Suprapubic skin (tissue), 4 donors: ENCODE data around the gene YWHAE. TPM values are rescaled to one million over a fixed set of nuclear protein-coding genes. Genes with fewer than 3 reads are reported as not detected.

Source experiments
- DNase-seq, 2 donors: peaks; one replicate each; pipeline ENCODE4 v3.0.0-alpha.2; 2019; ENCODE audit warnings: low spot score in 2 of 2
- H3K27ac ChIP-seq: fragments of 200-600 bp; sonication (generic); one replicate; pipeline ENCODE4 v1.5.1; 2019
- H3K27me3 ChIP-seq: fragments of 200-600 bp; sonication (generic); one replicate; pipeline ENCODE4 v1.5.1; 2019
- H3K36me3 ChIP-seq: fragments of 200-600 bp; sonication (generic); one replicate; pipeline ENCODE4 v1.5.1; 2019
- H3K4me1 ChIP-seq: fragments of 200-600 bp; sonication (generic); one replicate; pipeline ENCODE4 v1.5.1; 2019
- H3K4me3 ChIP-seq: fragments of 200-600 bp; sonication (generic); one replicate; pipeline ENCODE4 v1.5.1; 2019; ENCODE audit warnings: mild to moderate bottlenecking
- H3K9me3 ChIP-seq: fragments of 200-600 bp; sonication (generic); one replicate; pipeline ENCODE4 v1.5.1; 2019
- EP300 ChIP-seq: sonication (generic); formaldehyde crosslinking; IDR thresholded peaks from one replicate; pipeline ENCODE4 v1.6.1; 2017; ENCODE audit warnings: antibody characterized with exemption
- POLR2A ChIP-seq, 2 donors: fragments of 450-650 bp; IDR thresholded peaks; one replicate each; pipeline ENCODE4 v1.6.1; 2017; ENCODE audit warnings: antibody characterized with exemption in 2 of 2, mild to moderate bottlenecking in 2 of 2, moderate library complexity in 2 of 2
- POLR2AphosphoS5 ChIP-seq, 3 donors: sonication (generic); formaldehyde crosslinking; IDR thresholded peaks; one replicate each; pipeline ENCODE4 v1.6.1; 2017; ENCODE audit warnings: antibody characterized with exemption in 3 of 3
- WGBS: methylation state at CpG from one replicate; pipeline ENCODE4 v1.1.5; 2018; 5-methylcytosine and 5-hydroxymethylcytosine counted together
- total RNA-seq, 4 donors: library from RNA; depleted of rRNA; stranded (reverse); fragments of >200 nt; gene quantifications; one replicate each; pipeline ENCODE4 v1.1.0, GENCODE V29; 2016
- TF ChIP-seq, protein P1 (sequence below), 2 donors: fragments of 200-600 bp in 1 of 2; fragments of 450-650 bp in 1 of 2; sonication (generic) in 1 of 2; IDR thresholded peaks; one replicate each; pipeline ENCODE4 v1.5.1; 2016 to 2019; ENCODE audit warnings: antibody characterized with exemption in 2 of 2, mild to moderate bottlenecking in 1 of 2, moderate library complexity in 1 of 2

Gene YWHAE
- total RNA-seq, 4 donors from 2014 or later, result 467 to 572 (median 520) TPM

DNA sequence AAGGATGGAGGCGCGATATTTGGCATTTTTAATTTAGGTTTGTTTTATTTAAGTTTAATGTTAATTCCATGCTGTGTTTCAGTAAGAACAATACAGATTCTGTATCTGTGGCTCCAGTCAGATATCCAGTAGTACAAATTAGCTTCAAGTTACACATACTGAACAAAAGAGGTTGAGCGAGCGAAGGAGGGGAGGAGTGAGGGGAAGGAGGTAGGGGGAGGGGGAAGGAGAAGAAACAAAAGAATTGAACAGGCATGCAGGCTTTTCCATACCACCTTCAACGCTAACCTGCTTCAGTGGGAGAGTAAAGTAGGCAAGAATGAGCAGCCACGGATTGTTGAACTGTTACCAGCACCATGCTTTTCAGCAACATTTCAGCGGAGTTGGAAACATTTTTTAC lies 55.5 kb downstream of the YWHAE start:
- Histone ChIP-seq H3K4me3 (no peak overlapping the region), H3K27ac (no peak overlapping the region), H3K27me3 (no peaks in the 10 kb centered on the region), H3K9me3 (no peaks in the 10 kb centered on the region), H3K36me3 (peaks cover 34% of the 10 kb centered on the region), H3K4me1 (peaks cover 4% of the 10 kb centered on the region)
- TF ChIP-seq, protein P1, sequence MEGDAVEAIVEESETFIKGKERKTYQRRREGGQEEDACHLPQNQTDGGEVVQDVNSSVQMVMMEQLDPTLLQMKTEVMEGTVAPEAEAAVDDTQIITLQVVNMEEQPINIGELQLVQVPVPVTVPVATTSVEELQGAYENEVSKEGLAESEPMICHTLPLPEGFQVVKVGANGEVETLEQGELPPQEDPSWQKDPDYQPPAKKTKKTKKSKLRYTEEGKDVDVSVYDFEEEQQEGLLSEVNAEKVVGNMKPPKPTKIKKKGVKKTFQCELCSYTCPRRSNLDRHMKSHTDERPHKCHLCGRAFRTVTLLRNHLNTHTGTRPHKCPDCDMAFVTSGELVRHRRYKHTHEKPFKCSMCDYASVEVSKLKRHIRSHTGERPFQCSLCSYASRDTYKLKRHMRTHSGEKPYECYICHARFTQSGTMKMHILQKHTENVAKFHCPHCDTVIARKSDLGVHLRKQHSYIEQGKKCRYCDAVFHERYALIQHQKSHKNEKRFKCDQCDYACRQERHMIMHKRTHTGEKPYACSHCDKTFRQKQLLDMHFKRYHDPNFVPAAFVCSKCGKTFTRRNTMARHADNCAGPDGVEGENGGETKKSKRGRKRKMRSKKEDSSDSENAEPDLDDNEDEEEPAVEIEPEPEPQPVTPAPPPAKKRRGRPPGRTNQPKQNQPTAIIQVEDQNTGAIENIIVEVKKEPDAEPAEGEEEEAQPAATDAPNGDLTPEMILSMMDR (IDR thresholded peaks at IDR 0.05), result no peak
- TF ChIP-seq POLR2AphosphoS5 (IDR thresholded peaks at IDR 0.05) (no peak), EP300 (no peak), POLR2A (IDR thresholded peaks at IDR 0.05) (no peak)
- 93% methylated on average over 7 of the region's 7 CpGs for WGBS
- no peak for DNase-seq

DNA sequence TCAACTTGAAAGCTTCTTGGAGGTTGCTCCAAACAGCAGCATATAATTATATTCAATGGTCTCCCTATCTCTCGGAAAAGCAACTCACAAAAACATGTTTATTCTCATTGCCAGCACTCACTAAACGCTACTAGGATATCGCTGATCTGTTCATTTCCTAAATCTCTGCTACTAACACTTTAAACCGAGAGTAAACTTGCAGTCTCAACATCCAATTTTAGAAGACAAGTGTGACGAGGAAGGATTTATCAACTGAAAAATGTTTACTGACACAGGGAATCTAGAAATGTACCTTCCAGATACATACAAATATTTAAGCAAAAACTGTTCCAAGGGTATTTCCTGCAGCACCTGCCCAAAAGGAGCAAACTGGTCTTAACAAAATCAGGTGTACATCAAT lies 56.5 kb downstream of the YWHAE start:
- WGBS, result 90% methylated on average over 5 of the region's 5 CpGs
- Histone ChIP-seq H3K4me3 (no peak overlapping the region), H3K4me1 (peaks cover 4% of the 10 kb centered on the region), H3K27me3 (no peaks in the 10 kb centered on the region), H3K9me3 (no peaks in the 10 kb centered on the region), H3K27ac (no peak overlapping the region), H3K36me3 (peaks cover 27% of the 10 kb centered on the region)
- TF ChIP-seq POLR2AphosphoS5 (IDR thresholded peaks at IDR 0.05) (no peak), POLR2A (IDR thresholded peaks at IDR 0.05) (no peak), EP300 (no peak)
- TF ChIP-seq, protein P1 (IDR thresholded peaks at IDR 0.05), result no peak
- DNase-seq, result no peak

DNA sequence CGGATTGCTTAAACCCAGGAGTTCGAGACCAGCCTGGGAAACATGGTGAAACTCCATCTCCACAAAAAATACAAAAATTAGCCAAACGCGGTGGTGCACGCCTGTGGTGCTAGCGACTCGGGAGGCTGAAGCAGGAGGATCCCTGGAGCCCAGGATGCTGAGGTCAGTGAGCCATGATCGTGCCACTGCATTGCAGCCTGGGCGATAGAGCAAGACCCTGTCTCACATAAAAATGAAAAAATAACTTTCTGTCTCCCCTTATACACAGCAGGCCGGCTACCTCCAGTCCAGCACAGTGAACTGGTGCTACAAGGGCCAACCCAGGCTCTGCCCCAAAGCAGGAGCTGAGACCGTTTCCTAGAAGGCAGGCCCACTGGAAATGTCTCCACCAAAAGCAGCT lies 59.7 kb downstream of the YWHAE start:
- 92% methylated on average over 11 of the region's 11 CpGs for WGBS
- Histone ChIP-seq H3K4me3 (no peak overlapping the region), H3K27ac (no peak overlapping the region), H3K36me3 (peaks cover 23% of the 10 kb centered on the region), H3K27me3 (no peaks in the 10 kb centered on the region), H3K4me1 (no peaks in the 10 kb centered on the region), H3K9me3 (no peaks in the 10 kb centered on the region)
- no peak for TF ChIP-seq POLR2AphosphoS5 (IDR thresholded peaks at IDR 0.05)
- no peak for TF ChIP-seq POLR2A (IDR thresholded peaks at IDR 0.05)
- TF ChIP-seq, protein P1 (IDR thresholded peaks at IDR 0.05), result no peak
- no peak for TF ChIP-seq EP300
- DNase-seq, result no peak

DNA sequence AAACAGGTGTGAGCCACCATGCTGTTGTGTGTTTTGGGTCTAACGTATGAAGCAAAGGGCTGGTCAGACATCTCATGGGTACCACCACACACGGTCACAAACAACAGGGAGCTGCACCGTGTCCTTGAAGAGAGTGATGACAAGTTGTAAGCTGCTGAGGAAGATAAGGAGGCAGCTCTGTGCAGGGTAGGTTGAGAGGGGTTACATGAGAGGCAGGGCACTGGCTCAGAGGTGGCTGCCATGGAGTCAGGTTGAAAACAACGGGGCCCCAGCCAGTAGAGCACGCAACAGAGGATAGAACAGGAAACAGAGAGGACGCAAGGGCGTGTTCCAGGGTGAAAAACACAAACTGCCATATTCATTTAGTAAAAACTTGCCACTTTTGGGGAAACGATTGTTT lies 68.3 kb downstream of the YWHAE start:
- peak in 1 of 2 donors; percentile 26 for DNase-seq
- H3K27me3 ChIP-seq, result no peaks in the 10 kb centered on the region
- 84% methylated on average over 8 of the region's 8 CpGs for WGBS

DNA sequence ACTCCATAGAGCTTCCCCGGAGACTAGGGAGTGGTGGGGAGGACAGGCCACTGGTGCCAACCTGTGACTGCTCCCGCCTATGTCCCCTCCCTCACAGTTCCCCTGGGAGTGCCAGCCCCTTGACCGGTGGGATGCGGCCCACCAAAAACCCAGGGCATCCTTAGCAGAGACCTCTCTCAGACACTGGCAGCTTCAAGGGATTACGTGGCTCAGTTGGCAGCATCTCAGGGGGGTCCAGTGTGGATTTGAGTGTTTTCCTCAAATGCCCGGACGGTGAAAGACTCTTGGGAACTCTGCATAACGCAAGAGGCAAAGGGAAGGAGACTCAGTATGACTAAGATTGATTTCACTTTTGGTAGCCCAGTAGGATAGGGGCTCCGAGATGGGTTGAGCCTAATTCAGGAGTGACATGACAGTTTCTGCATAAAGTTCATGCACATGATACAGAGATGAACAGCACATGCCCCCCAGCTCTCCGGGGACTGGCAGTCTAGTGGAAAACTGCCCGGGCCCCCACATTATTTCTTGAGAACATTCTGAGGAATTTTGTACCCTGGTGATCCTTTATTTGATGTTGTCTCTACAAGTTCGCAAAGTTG lies 70.2 kb downstream of the YWHAE start:
- no peaks in the 10 kb centered on the region for H3K27me3 ChIP-seq
- peaks cover 7% of the 10 kb centered on the region for H3K4me1 ChIP-seq
- no peak overlapping the region for H3K4me3 ChIP-seq
- DNase-seq, result peak in 1 of 2 donors; percentile 36
- no peak for TF ChIP-seq POLR2A (IDR thresholded peaks at IDR 0.05)
- no peak for TF ChIP-seq EP300
- H3K27ac ChIP-seq, result no peak overlapping the region
- 88% methylated on average over 10 of the region's 12 CpGs for WGBS
- no peaks in the 10 kb centered on the region for H3K36me3 ChIP-seq
- H3K9me3 ChIP-seq, result no peaks in the 10 kb centered on the region

More for the DNA sequence above, 68.3 kb downstream of the YWHAE start:
- H3K27ac ChIP-seq, result no peak overlapping the region
- H3K36me3 ChIP-seq, result no peaks in the 10 kb centered on the region
- H3K9me3 ChIP-seq, result no peaks in the 10 kb centered on the region
- H3K4me1 ChIP-seq, result peaks cover 7% of the 10 kb centered on the region
- no peak for TF ChIP-seq POLR2AphosphoS5 (IDR thresholded peaks at IDR 0.05)
- no peak overlapping the region for H3K4me3 ChIP-seq

DNA sequence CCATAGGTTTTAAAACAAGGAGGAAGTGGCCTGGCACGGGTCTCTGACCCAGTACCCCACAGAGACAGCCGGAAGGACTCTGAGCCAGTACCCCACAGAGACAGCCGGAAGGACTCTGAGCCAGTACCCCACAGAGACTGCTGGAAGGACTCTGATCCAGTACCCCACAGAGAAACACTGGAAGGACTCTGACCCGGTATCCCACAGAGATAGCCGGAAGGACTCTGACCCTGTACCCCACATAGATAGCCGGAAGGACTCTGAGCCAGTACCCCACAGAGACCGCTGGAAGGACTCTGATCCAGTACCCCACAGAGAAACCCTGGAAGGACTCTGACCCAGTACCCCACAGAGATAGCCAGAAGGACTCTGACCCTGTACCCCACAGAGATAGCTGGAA lies 71.6 kb downstream of the YWHAE start:
- peaks cover 7% of the 10 kb centered on the region for H3K4me1 ChIP-seq
- H3K9me3 ChIP-seq, result no peaks in the 10 kb centered on the region
- no peaks in the 10 kb centered on the region for H3K36me3 ChIP-seq
- DNase-seq, result no peak
- 73% methylated on average over 7 of the region's 7 CpGs for WGBS
- no peak overlapping the region for H3K4me3 ChIP-seq
- H3K27me3 ChIP-seq, result no peaks in the 10 kb centered on the region
- no peak for TF ChIP-seq EP300
- no peak for TF ChIP-seq POLR2AphosphoS5 (IDR thresholded peaks at IDR 0.05)
- TF ChIP-seq, protein P1 (IDR thresholded peaks at IDR 0.05), result no peak
- TF ChIP-seq POLR2A (IDR thresholded peaks at IDR 0.05), result no peak
- no peak overlapping the region for H3K27ac ChIP-seq
